ENCODE data around the gene SLC25A23.
"Not testable (repeated sequence)": the region's sequence is repeated elsewhere in the genome, so short reads cannot be mapped to it uniquely, and the experiment has no call there.

The SLC25A23 gene

GRCh38 chr19:6459262-6460098, at the start of gene SLC25A23:
SLC25A23 (minus strand) TSS chr19:6459792; CDS start chr19:6459628, 164 bp downstream.
- peak; percentile 70 for DNase-seq

- DNase-seq, result not testable (repeated sequence)
Observed at GRCh38 chr19:6508028-6508771, 48.6 kb upstream of the SLC25A23 start.

GRCh38 chr19:6503407-6504201, 44.0 kb upstream of the SLC25A23 start:
- no peak for DNase-seq

GRCh38 chr19:6501740-6502648, 42.4 kb upstream of the SLC25A23 start, which contains the start of gene TUBB4A:
TUBB4A (minus strand) TSS chr19:6502309; CDS start chr19:6502212, 97 bp downstream.
- DNase-seq, result peak; percentile 49

- DNase-seq, result no peak
Observed at GRCh38 chr19:6500837-6501739, 41.5 kb upstream of the SLC25A23 start.

GRCh38 chr19:6499052-6499790, 39.6 kb upstream of the SLC25A23 start:
- no peak for DNase-seq

- no peak for DNase-seq
Observed at GRCh38 chr19:6498294-6499036, 38.9 kb upstream of the SLC25A23 start.

- DNase-seq, result no peak
Observed at GRCh38 chr19:6495947-6496346, 36.4 kb upstream of the SLC25A23 start.

- no peak for DNase-seq
Observed at GRCh38 chr19:6494438-6495036, 34.9 kb upstream of the SLC25A23 start.

- no peak for DNase-seq
Observed at GRCh38 chr19:6491802-6492592, 32.4 kb upstream of the SLC25A23 start.

GRCh38 chr19:6490134-6490533, 30.5 kb upstream of the SLC25A23 start:
- no peak for DNase-seq

- peak; percentile 33 for DNase-seq
Observed at GRCh38 chr19:6489278-6490061, 29.9 kb upstream of the SLC25A23 start.

GRCh38 chr19:6484831-6485230, 25.2 kb upstream of the SLC25A23 start:
- DNase-seq, result no peak

- no peak for DNase-seq
Observed at GRCh38 chr19:6484230-6484629, 24.6 kb upstream of the SLC25A23 start.

GRCh38 chr19:6483235-6483634, 23.6 kb upstream of the SLC25A23 start:
- no peak for DNase-seq

- no peak for DNase-seq
Observed at GRCh38 chr19:6482343-6482686, 22.7 kb upstream of the SLC25A23 start.

Measured in CD4-positive, alpha-beta T cell treated with Interleukin-21 for 1 hour (primary cell).